ENCODE measurements around the gene SORCS2. TPM values are rescaled to one million over a fixed set of nuclear protein-coding genes. Genes with fewer than 3 reads are reported as not detected.

SORCS2 gene
- total RNA-seq, 2 donors from 2014 or later: 0.68 to 0.92 TPM

DNA sequence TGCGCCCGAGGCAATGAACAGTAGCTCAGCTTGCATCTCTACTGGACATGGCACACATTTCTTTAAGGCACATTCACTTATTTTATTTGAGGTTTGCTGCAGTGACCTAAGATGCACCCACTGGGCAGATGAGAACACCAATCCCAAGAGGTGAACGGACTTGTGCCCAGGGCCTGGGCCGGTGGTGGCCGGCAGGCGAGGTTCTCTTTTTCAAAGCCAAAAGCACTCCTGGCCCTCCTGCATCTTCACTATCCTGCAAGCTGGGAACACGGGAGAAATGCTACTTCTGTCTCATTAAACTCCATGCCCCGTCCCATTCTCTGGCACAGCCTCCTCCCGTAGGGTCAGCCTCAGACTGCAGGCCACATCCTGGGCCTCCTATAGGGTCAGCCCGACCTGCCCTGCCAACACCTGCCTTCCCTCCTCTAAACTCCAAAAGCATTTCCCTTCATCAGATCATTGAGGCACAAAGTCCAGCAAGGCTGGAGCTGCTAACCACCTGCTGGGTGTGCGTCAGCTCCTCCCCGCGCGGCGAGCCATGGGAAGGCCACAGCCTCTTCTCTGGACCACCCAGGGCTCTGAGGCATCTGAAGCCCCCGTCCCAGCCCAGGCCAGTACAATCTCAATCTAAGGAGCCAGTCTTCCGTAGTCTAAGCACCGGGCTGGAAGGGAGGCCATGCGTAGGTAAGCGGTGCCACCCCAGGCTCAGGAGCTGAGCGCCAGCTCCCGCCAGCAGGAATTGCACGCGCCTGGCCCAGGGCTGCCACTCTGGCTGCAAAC lies 581.3 kb downstream of the SORCS2 start:
- Histone ChIP-seq H3K36me3 (peaks cover 46% of the 10 kb centered on the region), H3K4me1 (ENCODE audit: control insufficient read depth in 1 of 2, low read depth in 2 of 2) (peaks cover 0 to 7% of the 10 kb centered on the region in 2 donors), H3K27me3 (replicated peaks; ENCODE audit: insufficient read depth) (no peaks in the 10 kb centered on the region), H3K27ac (no peak overlapping the region), H3K9me3 (no peaks in the 10 kb centered on the region), H3K4me3 (no peak overlapping the region)
- DNase-seq (ENCODE audit: low spot score) (no peak), ATAC-seq (ENCODE audit: insufficient number of reproducible peaks, low FRiP score, low read depth) (no peak)
- TF ChIP-seq, protein P1, sequence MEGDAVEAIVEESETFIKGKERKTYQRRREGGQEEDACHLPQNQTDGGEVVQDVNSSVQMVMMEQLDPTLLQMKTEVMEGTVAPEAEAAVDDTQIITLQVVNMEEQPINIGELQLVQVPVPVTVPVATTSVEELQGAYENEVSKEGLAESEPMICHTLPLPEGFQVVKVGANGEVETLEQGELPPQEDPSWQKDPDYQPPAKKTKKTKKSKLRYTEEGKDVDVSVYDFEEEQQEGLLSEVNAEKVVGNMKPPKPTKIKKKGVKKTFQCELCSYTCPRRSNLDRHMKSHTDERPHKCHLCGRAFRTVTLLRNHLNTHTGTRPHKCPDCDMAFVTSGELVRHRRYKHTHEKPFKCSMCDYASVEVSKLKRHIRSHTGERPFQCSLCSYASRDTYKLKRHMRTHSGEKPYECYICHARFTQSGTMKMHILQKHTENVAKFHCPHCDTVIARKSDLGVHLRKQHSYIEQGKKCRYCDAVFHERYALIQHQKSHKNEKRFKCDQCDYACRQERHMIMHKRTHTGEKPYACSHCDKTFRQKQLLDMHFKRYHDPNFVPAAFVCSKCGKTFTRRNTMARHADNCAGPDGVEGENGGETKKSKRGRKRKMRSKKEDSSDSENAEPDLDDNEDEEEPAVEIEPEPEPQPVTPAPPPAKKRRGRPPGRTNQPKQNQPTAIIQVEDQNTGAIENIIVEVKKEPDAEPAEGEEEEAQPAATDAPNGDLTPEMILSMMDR (IDR thresholded peaks at IDR 0.05): no peak

DNA sequence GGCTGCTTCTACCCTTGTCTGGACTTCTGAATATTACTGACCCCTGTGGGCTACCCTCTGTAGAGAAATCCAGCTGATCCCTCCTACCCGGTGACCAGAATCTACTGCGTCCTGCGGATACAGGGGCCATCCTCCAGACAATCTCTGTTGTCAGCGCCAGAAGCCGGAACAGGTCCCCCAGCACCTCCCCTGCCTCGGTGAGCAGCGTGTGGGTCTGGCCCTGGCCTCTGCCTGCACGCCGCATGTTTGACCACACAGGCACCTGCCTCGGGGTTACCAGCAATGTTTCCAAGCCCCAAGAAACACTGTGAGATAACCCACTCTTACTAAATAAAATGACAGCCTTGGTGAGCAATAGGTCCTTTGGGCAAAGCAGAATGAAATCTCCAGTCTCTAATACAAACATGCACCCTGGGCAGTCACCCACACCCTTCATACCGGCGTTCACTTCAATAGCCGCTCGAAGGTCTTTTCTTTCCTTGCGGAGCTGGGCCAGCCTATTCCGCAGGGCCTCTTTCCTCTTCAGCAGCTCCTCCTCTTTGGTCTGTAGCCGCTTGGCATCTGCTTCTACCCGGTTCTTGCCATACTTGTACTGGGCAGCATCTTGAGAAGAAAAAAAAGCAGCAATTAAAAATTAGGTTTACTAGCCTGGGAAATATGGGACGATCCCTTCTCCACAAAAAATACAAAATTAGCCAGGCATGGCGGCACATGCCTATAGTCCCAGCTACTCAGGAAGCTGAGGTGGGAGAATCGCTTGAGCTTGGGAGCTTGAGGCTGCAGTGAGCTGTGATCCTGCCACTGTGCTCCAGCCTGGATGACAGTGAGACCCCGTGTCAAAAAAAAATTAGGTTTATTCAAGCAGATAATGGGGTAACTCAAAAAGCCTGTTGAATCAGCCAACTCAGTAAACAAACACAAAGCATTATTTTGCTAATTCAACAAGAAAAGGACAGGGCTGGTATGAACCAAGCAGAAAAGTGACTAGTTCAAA lies 582.3 kb downstream of the SORCS2 start:
- TF ChIP-seq, protein P1 (IDR thresholded peaks at IDR 0.05): no peak
- Histone ChIP-seq H3K9me3 (no peaks in the 10 kb centered on the region), H3K4me3 (no peak overlapping the region), H3K36me3 (peaks cover 37% of the 10 kb centered on the region), H3K27ac (no peak overlapping the region), H3K27me3 (replicated peaks; ENCODE audit: insufficient read depth) (no peaks in the 10 kb centered on the region), H3K4me1 (ENCODE audit: control insufficient read depth in 1 of 2, low read depth in 2 of 2) (peaks cover 0 to 16% of the 10 kb centered on the region in 2 donors)
- ATAC-seq (ENCODE audit: insufficient number of reproducible peaks, low FRiP score, low read depth) (no peak), DNase-seq (ENCODE audit: low spot score) (no peak)

DNA sequence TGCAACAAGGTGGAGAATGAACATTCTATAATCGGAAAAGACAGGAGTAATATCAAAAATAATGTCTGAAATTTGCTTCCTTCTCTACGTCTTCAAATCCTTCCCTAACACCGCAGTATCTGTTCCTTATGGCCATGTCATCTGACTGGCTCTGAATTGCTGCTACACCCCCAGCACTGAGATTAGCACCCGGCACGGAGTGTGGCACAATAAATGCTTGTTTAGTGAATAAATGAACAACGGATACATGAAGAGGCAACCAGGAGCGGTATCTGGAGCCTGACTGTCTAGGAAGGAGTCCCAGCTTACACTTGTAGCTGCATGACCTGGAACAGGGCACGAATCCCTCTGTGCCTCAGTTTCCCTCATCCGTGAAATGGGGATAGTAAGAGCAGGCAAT lies 583.1 kb downstream of the SORCS2 start:
- TF ChIP-seq, protein P1 (IDR thresholded peaks at IDR 0.05): no peak
- Histone ChIP-seq H3K36me3 (peaks cover 37% of the 10 kb centered on the region), H3K4me1 (ENCODE audit: control insufficient read depth in 1 of 2, low read depth in 2 of 2) (peaks cover 0 to 24% of the 10 kb centered on the region in 2 donors), H3K27ac (no peak overlapping the region), H3K4me3 (no peak overlapping the region), H3K27me3 (replicated peaks; ENCODE audit: insufficient read depth) (no peaks in the 10 kb centered on the region), H3K9me3 (no peaks in the 10 kb centered on the region)
- ATAC-seq (ENCODE audit: insufficient number of reproducible peaks, low FRiP score, low read depth) (no peak), DNase-seq (ENCODE audit: low spot score) (no peak)

DNA sequence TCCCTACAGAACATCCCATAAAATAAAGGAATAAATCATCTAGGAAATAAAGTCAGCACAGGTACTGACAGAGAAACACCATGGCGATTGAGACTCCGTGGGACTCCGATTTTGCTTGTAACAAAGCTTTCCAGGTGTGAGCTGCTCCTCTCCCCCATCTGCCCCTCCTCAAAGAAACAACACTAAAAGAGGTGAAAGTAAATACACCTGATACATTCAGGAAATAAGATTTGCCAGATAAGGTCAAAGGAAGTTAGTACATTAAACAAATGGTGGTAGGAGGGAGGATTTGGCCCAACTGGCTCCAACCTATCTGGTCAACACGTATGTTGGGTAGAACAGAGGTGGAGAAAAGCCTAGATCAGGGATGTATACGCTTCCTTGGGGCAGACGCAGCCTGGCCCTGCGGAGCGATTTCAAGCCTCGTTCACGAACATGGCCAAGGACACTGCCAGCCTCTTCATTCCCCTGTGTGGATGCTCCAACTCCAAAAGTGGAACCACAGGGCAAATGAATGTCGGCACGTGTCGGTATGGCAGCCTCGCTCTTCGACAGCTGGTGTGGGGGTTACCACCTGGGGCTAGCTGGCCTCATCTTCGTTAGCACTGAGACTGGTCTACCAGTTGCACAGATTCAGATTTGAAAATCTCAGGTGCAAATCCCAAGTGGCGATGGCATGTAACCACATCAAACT lies 584.8 kb downstream of the SORCS2 start:
- no peaks in the 10 kb centered on the region for H3K27me3 ChIP-seq (replicated peaks; ENCODE audit: insufficient read depth)
- no peak overlapping the region for H3K4me3 ChIP-seq
- peaks cover 14 to 41% of the 10 kb centered on the region in 2 donors for H3K4me1 ChIP-seq (ENCODE audit: control insufficient read depth in 1 of 2, low read depth in 2 of 2)
- H3K36me3 ChIP-seq: peaks cover 29% of the 10 kb centered on the region
- H3K27ac ChIP-seq: no peak overlapping the region
- H3K9me3 ChIP-seq: no peaks in the 10 kb centered on the region
- TF ChIP-seq, protein P1 (IDR thresholded peaks at IDR 0.05): no peak
- ATAC-seq (ENCODE audit: insufficient number of reproducible peaks, low FRiP score, low read depth) (no peak), DNase-seq (ENCODE audit: low spot score) (no peak)
